HG02798 (cell line): ENCODE data around the gene SRF.

ENCODE experiments used
- ATAC-seq: cut with Tn5 transposase; IDR thresholded peaks from one replicate; pipeline ENCODE4 v1.9.1; 2021; ENCODE audit warnings: mild to moderate bottlenecking; ENCODE audit not compliant: unreplicated experiment, poor library complexity

The SRF gene

GRCh38 chr6:43146709-43147688 is 24.1 kb upstream of the SRF start:
- ATAC-seq: no peak

GRCh38 chr6:43147691-43148477 is 23.2 kb upstream of the SRF start:
- ATAC-seq: no peak

DNA sequence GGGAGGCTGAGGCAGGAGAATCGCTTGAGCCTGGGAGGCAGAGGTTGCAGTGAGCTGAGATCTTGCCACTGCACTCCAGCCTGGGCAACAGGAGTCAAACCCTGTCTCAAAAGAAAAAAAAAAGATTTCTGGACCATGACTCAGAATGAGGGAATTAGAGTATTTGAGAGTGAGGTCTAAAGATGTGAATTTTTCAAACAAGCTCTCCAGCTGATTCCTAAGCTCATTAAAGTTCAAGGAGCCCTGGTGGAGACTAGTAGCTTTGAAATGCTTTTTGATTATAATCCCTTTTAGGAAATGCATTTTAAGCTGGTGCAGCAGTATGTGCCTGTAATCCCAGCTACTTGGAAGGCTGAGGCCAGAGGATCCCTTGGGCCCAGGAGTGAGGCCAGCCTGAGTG is 21.8 kb upstream of the SRF start:
- ATAC-seq: no peak

- ATAC-seq: no peak
Measured at GRCh38 chr6:43150051-43150751, 20.9 kb upstream of the SRF start.

- no peak for ATAC-seq
Measured at GRCh38 chr6:43159599-43159998, 11.5 kb upstream of the SRF start.

DNA sequence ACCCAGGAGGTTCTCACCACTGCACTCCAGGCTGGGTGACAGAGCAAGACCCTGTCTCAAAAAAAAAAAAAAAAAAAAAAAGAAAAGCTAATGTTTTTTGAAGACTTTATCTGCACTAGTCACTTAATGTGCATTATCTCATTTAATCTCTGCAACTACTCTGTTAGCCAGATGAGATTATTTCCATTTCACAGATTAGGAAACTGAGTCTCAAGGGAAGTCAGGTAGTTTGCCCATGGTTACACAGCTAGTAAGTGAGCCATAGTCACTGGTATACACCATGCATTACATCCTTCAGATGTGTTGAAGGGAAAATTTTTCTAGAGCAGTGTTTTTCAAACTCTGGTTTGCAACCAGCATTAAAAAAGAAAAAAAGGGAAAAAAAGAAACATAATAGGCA is 7.2 kb upstream of the SRF start:
- no peak for ATAC-seq

DNA sequence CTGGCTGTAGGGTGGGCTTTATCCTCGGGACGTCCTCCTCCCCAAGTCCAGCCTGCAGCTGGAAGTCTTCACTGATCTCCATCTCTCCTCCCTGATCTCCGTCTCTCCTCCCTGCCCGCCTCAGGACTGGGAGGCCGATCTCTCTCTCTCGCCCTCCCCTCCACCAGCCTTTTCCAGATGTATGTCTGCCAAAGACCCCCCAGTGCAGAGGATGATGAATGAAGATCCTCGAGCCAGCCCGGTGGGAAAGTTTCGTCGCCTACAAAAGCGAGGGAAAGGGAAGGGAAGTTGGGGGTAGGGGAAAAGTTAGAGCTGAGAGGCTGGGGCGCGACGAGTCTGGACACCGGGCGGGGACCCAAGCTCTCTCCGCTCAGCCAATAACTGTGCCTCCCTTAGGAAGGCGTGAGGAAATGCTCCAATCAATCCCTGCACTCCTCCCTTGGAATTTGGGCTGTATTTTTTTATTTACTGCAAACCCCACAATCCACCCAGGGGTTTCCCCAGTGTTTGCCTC is 595 bp upstream of the SRF start:
- ATAC-seq: no peak

GRCh38 chr6:43171707-43172103 is 636 bp downstream of the SRF start:
- ATAC-seq: no peak

DNA sequence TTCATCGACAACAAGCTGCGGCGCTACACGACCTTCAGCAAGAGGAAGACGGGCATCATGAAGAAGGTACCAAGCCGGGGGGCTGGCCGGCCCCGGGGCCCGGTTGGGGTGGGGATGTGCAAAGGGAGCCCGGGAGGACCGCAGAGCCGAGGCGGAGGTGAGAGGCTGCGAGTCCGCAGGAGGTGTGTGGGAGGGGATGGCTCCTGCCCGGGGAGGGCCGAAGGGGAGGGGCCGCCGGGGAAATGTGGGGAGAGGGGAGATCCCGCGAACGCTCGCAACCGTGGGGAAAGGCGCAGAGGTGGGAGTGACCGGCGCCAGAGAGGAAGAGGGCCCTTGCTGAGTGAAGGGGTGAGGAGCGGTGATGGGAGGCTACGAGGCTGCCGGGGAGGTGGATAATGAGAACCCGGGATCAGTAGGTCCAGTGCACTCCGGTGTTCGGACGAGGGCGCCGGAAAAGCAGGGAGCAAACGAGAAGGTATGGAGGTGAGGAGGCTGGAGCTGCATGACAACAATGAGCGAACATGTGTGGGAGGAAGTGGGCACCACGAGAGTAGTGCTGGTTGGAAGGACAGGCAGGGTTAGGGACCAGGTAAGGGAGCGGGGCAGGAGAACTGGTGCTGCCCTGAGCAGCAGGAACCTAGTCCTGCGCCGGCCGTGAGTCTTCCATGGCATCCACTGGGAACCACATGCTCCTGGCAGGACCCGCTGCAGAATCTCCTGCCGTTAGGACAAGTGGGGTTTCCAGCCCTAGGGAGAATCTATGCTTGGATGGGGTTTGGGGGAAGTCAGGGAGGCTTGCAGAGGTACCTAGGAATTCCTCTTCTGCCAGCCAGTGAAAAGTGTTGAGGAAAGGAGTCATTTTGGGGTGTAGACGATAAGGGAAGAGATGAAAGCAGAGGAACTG is 1.3 kb downstream of the SRF start:
- ATAC-seq: no peak

DNA sequence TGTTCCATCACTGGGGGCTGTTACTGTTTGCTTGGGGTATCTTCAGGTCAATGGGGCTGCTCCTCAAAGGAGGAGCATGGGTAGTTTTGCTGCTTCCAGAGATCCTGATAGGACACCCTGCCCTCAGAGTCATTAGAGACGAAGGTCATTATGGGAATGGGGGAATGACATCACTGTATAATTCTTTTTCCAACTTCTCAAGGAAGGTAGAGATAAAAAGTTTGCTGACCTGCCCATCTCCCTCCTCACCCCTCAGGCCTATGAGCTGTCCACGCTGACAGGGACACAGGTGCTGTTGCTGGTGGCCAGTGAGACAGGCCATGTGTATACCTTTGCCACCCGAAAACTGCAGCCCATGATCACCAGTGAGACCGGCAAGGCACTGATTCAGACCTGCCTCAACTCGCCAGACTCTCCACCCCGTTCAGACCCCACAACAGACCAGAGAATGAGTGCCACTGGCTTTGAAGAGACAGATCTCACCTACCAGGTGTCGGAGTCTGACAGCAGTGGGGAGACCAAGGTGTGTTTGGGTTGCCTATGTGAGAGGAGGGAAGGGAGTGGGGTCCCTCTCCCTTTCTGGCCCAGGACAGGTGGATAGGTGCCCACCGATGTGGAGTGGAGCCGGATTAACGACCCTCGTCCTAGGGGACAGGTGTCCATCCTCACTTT is 2.7 kb downstream of the SRF start:
- ATAC-seq: no peak

DNA sequence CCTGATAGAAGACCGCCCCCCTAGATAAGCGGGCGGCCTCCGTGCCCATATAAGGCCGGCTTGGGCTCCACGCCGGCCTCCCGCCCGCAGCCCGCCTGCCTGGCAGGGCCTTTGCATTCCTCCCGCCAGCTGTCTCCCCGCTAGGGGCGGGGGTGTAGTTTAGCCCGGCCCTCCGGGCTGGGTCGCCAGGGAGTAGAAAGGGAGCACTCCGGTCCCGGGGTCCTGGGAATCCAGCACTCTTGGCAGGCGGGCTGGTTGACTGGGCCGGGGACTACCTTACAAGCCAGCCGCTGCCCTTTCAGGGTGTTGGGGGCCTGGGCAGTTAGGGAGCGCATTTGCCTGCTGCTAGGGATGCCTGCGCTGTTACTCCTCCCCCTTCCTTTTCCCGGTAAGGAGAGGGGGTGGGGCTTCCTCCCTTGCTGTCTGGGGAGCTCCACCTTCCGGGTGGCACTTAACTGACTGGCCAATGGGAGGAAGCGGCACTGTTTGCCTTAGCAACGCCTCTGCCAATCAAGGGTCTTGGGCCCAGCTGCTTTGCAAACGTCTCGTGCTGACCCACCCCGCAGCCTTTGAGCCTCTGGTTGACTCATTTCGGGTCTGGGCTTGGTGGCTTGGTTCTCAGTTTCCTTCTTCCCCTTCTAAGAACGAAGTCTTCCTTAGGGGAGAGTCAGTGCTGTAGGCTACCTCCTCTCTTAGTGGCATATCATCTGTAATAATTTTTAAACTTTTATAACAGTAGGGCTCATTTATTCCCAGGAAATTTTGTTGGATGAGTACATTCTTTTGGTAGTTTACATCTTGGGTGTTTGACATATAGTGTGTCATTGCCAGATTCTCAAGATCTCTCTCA is 3.4 kb downstream of the SRF start:
- ATAC-seq: peak; percentile 76

DNA sequence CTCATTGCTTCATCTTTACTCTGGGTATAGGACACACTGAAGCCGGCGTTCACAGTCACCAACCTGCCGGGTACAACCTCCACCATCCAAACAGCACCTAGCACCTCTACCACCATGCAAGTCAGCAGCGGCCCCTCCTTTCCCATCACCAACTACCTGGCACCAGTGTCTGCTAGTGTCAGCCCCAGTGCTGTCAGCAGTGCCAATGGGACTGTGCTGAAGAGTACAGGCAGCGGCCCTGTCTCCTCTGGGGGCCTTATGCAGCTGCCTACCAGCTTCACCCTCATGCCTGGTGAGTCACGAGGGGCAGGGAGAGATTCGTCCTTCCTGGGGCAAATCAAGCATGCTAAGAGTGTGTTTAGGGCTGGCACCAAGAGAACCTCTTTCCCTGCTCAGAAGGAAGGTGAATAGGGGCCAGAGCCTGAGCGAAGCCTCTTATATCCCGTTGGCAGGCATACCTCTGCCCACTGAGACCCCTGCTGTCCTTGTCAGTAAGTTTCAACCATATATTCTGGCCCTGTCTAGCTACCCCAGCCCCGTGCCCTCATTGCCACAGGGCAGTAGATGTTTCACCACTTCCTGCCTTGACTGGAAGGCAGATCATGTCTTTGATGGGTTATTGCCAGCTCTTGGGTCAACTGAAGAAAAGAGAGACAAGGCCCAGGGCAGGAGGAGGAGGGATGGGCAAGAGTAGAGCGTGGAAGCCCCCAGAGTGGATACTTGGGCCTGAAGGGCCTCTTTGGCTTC is 4.8 kb downstream of the SRF start:
- no peak for ATAC-seq

DNA sequence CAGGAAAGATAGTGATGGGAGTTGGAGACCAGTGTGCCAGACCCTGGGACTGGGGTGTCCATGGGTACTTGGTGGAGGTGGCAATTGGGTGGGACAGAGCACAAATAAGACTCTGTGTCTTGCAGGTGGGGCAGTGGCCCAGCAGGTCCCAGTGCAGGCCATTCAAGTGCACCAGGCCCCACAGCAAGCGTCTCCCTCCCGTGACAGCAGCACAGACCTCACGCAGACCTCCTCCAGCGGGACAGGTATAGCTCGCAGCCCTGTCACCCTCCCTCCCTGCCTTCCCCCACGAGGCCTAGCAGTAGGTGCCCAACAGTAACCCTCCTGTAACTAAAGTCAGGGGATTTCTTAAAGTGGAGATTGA is 5.3 kb downstream of the SRF start:
- no peak for ATAC-seq

GRCh38 chr6:43178150-43178549 is 7.1 kb downstream of the SRF start:
- no peak for ATAC-seq

DNA sequence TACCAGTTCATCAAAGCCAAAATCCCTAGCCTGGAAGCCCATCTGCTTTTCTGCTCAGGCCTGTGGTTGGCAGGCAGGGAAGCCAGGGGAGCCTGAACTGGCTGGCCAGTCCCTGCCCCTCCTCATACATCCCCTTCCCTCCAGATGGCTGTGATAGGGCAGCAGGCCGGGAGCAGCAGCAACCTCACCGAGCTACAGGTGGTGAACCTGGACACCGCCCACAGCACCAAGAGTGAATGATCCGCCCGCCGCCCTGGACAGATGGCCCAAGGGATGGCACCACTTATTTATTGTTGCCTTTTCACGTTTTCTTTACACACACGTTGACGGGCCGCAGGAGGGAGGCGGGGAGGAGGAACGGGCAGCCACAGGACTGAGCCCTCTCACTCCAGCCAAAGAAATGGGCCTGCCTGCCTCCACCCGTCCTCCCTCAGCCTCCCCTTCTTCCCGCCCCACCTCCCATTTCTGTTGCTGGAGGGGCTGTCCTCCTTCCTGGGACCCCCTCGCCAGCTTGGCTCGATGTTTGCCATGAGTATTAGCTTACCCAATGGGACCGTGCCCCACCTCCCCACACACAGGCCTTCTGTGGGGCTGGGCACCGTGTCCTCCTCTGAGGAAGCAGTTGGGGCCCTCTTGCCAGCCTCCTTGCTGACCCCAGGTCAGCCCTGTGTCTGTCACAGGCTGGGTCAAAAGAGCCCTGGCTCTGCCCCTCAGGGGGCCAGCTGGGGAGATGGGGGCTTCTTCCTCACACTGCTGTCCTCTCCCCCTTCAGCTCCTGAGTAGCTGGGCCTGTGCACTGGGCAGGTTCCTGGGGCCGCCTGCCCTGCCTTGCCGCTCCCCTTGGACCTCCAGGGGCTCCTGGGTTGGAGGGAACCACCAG is 8.1 kb downstream of the SRF start:
- no peak for ATAC-seq

GRCh38 chr6:43180058-43180457 is 9.0 kb downstream of the SRF start:
- no peak for ATAC-seq

DNA sequence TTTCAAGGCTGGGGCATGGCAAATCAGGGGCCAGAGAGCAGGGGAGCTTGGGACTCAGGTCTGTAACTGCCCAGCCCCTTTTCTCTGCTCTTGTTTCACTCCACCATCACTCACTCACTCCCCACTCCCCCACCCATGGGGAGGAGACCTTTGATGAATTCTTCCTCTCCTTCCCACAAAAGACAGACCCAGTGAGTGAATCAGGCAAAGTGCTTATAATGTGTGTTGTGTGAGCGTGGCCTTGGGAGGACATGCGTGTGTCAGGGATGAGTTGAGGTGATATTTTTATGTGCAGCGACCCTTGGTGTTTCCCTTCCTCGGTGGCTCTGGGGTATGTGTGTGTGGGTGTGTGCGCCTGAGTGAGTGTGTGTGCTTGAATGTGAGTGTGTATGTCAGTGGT is 9.9 kb downstream of the SRF start:
- ATAC-seq: no peak
